Kidney tubule cell (primary cell): ENCODE results near the gene ADARB2.

Experiments
- DNase-seq: peaks from one replicate; pipeline ENCODE4 v3.0.0-alpha.2; 2018; ENCODE audit warnings: low spot score

Gene ADARB2

GRCh38 chr10:1612908-1613307 lies 124.4 kb downstream of the ADARB2 start:
- DNase-seq = no peak

GRCh38 chr10:1611936-1612550 lies 125.3 kb downstream of the ADARB2 start:
- no peak for DNase-seq

- no peak for DNase-seq
These were observed 126.1 kb downstream of the ADARB2 start for GRCh38 chr10:1610986-1611770.

- no peak for DNase-seq
These were observed 127.7 kb downstream of the ADARB2 start for GRCh38 chr10:1609648-1609970.

- DNase-seq = no peak
These were observed 128.3 kb downstream of the ADARB2 start for GRCh38 chr10:1608851-1609647.

GRCh38 chr10:1608408-1608807 lies 128.9 kb downstream of the ADARB2 start:
- no peak for DNase-seq

- DNase-seq = no peak
These were observed 129.9 kb downstream of the ADARB2 start for GRCh38 chr10:1607466-1607865.

- DNase-seq = no peak
These were observed 131.1 kb downstream of the ADARB2 start for GRCh38 chr10:1605999-1606940.

- no peak for DNase-seq
These were observed 132.2 kb downstream of the ADARB2 start for GRCh38 chr10:1605121-1605520.

GRCh38 chr10:1604246-1604645 lies 133.1 kb downstream of the ADARB2 start:
- no peak for DNase-seq

GRCh38 chr10:1603181-1603580 lies 134.1 kb downstream of the ADARB2 start:
- DNase-seq = no peak

- no peak for DNase-seq
These were observed 135.3 kb downstream of the ADARB2 start for GRCh38 chr10:1602037-1602484.

GRCh38 chr10:1601406-1601805 lies 135.9 kb downstream of the ADARB2 start:
- DNase-seq = no peak

GRCh38 chr10:1600861-1601260 lies 136.5 kb downstream of the ADARB2 start:
- DNase-seq = no peak

GRCh38 chr10:1598393-1599153 lies 138.8 kb downstream of the ADARB2 start:
- no peak for DNase-seq

GRCh38 chr10:1597370-1598146 lies 139.8 kb downstream of the ADARB2 start:
- DNase-seq = no peak

- no peak for DNase-seq
These were observed 140.7 kb downstream of the ADARB2 start for GRCh38 chr10:1596482-1597099.

GRCh38 chr10:1595726-1596125 lies 141.6 kb downstream of the ADARB2 start:
- no peak for DNase-seq

GRCh38 chr10:1595242-1595600 lies 142.1 kb downstream of the ADARB2 start:
- no peak for DNase-seq
